K562 (cell line): ENCODE data around the gene FUZ.

Experiments
- CBFB ChIP-seq: sonication (generic); formaldehyde crosslinking; IDR thresholded peaks from 2 replicates; pipeline ENCODE4 v1.4.0; 2020; ENCODE audit warnings: mild to moderate bottlenecking, missing genetic modification reagents
- EZH2 ChIP-seq: IDR thresholded peaks from 2 replicates; pipeline ENCODE4 v1.6.1; 2012; ENCODE audit warnings: low read depth, mild to moderate bottlenecking, inconsistent platforms, low read length, borderline replicate concordance
- KLF1 ChIP-seq: fragments of 450-650 bp; IDR thresholded peaks from 2 replicates; pipeline ENCODE4 v1.6.1; 2016; ENCODE audit warnings: missing genetic modification characterization, missing compliant biosample characterization
- PHF20 ChIP-seq: fragments of 450-650 bp; IDR thresholded peaks from 2 replicates; pipeline ENCODE4 v1.6.1; 2018; ENCODE audit not compliant: partially characterized antibody
- PHTF2 ChIP-seq: fragments of 250-450 bp; sonication (Bioruptor Pico); IDR thresholded peaks from 2 replicates; pipeline ENCODE4 v1.5.0; 2021; ENCODE audit warnings: mild to moderate bottlenecking
- POLR2A ChIP-seq: fragments of 450-650 bp; conservative IDR thresholded peaks from 2 replicates; pipeline ENCODE4 v1.6.1; 2016
- TARDBP ChIP-seq: fragments of 450-650 bp; IDR thresholded peaks from 2 replicates; pipeline ENCODE4 v1.6.1; 2016
- TCF7L2 ChIP-seq: fragments of 150-350 bp; IDR thresholded peaks from 2 replicates; pipeline ENCODE4 v1.6.1; 2016; ENCODE audit warnings: low read depth, mild to moderate bottlenecking, low read length, moderate library complexity
- ZNF274 ChIP-seq: IDR thresholded peaks from 2 replicates; pipeline ENCODE4 v1.6.1; 2011; ENCODE audit warnings: low read depth, mild to moderate bottlenecking, low read length, moderate library complexity, borderline replicate concordance
- TF ChIP-seq, protein P1 (sequence below), 3 experiments: IDR thresholded peaks in 2 of 3; conservative IDR thresholded peaks in 1 of 3; 2 replicates each; pipeline ENCODE4 v1.5.1; 2011 to 2012; ENCODE audit warnings: low read length in 3 of 3, mild to moderate bottlenecking in 3 of 3, control low read depth in 2 of 3, improper control_type of control experiment in 1 of 3, inconsistent platforms in 1 of 3, low read depth in 1 of 3, mixed read lengths in 1 of 3, moderate library complexity in 1 of 3; ENCODE audit not compliant: insufficient read depth in 2 of 3
- TF ChIP-seq, protein P2 (sequence below): sonication (generic); formaldehyde crosslinking; IDR thresholded peaks from 2 replicates; pipeline ENCODE4 v1.8.1; 2023; ENCODE audit warnings: mild to moderate bottlenecking, missing genetic modification reagents

- TF ChIP-seq POLR2A (no peak), ZNF274 (no peak), EZH2 (no peak), KLF1 (tag) (no peak), PHF20 (no peak), CBFB (CRISPR knock-in tag) (no peak), PHTF2 (CRISPR knock-in tag) (no peak), TCF7L2 (no peak), TARDBP (no peak)
- TF ChIP-seq, protein P1, sequence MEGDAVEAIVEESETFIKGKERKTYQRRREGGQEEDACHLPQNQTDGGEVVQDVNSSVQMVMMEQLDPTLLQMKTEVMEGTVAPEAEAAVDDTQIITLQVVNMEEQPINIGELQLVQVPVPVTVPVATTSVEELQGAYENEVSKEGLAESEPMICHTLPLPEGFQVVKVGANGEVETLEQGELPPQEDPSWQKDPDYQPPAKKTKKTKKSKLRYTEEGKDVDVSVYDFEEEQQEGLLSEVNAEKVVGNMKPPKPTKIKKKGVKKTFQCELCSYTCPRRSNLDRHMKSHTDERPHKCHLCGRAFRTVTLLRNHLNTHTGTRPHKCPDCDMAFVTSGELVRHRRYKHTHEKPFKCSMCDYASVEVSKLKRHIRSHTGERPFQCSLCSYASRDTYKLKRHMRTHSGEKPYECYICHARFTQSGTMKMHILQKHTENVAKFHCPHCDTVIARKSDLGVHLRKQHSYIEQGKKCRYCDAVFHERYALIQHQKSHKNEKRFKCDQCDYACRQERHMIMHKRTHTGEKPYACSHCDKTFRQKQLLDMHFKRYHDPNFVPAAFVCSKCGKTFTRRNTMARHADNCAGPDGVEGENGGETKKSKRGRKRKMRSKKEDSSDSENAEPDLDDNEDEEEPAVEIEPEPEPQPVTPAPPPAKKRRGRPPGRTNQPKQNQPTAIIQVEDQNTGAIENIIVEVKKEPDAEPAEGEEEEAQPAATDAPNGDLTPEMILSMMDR (IDR thresholded peaks at IDR 0.05 in 2 of 3, conservative IDR thresholded peaks at IDR 0.05 in 1 of 3; ENCODE audit: insufficient read depth in 2 of 3, low read depth in 1 of 3, low read length in 3 of 3), result no peak
- TF ChIP-seq, protein P2, sequence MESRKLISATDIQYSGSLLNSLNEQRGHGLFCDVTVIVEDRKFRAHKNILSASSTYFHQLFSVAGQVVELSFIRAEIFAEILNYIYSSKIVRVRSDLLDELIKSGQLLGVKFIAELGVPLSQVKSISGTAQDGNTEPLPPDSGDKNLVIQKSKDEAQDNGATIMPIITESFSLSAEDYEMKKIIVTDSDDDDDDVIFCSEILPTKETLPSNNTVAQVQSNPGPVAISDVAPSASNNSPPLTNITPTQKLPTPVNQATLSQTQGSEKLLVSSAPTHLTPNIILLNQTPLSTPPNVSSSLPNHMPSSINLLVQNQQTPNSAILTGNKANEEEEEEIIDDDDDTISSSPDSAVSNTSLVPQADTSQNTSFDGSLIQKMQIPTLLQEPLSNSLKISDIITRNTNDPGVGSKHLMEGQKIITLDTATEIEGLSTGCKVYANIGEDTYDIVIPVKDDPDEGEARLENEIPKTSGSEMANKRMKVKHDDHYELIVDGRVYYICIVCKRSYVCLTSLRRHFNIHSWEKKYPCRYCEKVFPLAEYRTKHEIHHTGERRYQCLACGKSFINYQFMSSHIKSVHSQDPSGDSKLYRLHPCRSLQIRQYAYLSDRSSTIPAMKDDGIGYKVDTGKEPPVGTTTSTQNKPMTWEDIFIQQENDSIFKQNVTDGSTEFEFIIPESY, result no peak
Measured at GRCh38 chr19:49786376-49786820, 26.7 kb downstream of the FUZ start.
